Nucleus accumbens (tissue), 56 donors: ENCODE measurements around the gene SLC17A7.

Source experiments
- DNase-seq, 56 donors: peaks; one replicate each; lab custom pipeline; 2025; lab: John Stamatoyannopoulos, UW

The SLC17A7 gene

DNA sequence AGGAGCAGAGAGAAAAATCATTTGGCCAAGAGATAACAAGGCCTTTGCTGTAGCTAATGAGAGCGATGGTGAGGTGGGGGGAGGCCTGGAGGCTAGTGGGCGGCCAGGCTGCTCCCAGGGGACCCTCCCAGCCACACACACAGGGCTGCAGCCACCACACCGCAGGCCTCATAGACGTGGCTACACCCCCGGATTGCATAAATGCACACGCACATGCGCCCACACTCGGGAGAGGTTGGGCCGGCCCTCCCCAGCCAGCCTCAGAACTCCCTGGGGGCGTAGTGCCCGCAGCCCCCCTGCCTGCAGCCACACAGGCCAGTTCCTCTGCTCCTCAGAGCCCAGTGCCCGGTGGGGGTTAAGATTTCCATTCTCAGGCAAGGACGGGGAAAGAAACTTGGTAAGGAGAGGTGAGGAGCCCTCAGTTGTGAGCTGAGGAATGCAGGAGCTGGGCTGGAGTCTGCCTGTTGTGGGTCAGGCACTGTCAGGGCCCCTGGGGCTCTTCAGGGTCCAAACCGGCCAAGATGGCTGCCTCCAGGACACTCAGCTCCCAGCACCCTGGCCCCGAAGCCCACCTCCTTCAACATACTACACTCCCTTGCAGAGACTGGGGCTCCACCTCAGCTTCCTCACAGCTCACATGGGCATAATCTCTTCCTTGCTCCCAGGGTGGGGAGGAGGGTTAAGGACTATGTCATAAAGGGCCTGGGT is 26.1 kb downstream of the SLC17A7 start:
- DNase-seq: no peak

GRCh38 chr19:49414256-49414655 is 27.1 kb downstream of the SLC17A7 start:
- no peak for DNase-seq

DNA sequence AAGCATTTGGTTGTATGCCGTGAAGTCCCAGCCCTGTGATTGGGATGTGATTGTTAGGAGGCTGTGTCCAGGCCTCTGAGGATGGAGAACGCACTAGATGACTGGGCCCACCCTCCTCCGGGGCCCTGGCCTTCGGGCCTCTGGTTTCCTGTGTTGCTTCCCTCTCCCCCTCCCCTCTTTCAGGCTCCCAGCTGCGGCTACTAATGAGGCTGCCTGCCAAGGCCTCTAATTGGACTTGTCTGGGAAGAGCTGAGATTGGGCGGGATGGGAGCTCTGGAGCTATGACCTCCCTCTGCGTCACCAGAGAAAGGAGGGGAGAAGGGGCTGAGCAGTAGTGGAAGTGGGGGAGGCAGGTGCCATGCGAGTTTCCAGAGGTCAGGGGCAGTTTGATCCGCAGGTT is 28.0 kb downstream of the SLC17A7 start:
- no peak for DNase-seq

GRCh38 chr19:49411681-49412326 is 29.5 kb downstream of the SLC17A7 start:
- DNase-seq: no peak

GRCh38 chr19:49409441-49410029 is 31.8 kb downstream of the SLC17A7 start:
- DNase-seq: no peak

DNA sequence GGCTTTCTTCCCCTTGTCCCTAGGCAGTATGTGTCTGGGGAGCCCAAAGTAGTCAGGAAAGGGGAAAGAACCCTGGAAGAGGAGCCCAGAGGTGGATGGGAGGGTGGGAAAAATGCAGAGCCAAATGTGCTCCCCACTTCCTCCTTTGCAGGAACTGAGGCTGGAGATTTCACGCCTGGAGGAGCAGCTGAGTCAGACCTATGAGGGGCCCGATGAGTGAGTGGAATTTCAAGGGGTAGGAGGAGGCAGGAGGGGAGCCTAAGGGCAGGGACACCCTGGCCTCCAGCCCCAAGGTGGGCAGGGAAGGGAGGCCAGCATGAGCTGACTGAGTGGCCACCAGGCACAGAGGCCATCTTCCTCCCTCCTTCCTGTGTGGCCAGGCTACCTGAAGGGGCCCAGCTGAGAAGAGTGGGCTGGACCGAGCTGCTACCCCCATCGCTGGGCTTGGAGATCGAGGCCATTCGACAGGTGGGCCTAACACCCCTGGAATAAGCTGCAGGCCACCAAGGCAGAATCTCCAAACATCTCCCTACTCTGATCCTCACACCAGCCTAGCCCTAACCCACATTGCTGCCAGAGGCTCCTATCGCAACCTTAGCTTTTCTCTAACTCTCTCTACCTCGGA is 32.4 kb downstream of the SLC17A7 start:
- DNase-seq: no peak

- DNase-seq: no peak
Measured at GRCh38 chr19:49407482-49408015, 33.8 kb downstream of the SLC17A7 start.

DNA sequence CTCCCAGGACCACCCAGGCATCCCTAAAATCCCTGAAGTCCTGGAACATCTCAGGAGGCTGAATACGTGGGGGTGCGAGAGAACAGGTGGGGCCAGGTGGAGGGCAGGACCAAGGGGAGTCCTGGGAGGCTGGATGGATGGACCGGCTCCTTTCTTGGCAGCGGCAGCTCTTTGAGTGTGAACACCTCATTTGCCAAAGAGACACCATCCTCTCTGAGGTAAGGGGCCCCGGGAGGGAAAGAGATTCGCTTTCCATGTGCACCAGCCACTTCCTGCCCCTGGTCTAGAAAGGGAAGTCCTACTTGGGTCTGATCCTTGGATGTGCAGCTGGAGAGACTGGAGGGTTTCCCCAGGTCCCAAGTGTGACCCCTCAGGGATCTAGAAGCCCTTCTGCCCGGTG is 34.2 kb downstream of the SLC17A7 start:
- no peak for DNase-seq

DNA sequence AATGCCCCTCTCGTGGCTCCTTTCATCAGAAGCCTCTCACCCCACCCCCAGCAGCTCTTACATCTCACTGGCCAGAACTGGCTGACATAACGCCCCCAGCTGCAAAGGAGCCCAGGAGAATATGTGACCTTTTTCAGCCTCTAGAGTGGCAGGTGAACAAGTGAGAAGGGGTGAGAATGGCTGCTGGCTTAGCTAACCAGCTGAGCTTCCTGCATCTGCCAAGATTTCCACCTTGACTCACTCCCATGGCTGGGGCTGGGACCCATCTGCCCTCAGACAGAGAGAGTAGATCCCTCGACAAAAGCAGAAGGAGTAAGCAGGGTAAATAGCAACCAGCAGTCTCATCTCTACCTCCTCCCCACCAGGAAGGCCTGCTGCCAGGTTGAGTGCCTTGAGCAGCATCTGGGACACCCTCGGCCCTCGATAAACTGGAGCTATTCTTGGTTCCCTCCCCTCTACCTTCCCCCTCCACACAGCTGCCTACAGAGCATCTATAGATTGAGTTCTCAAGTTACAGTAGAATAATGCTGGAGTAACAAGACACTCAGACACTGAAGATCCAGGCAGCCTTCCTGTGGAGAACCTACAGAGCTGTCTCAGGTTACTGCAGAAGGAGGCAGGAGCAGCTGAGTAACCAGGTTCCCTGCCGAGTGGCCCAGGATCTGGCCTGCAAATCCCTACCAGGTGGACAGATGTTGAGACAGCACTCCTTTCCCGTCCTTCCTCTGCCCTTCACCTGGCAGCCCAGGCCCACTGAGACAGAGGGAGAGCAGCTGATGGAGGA is 37.7 kb downstream of the SLC17A7 start:
- DNase-seq: no peak

DNA sequence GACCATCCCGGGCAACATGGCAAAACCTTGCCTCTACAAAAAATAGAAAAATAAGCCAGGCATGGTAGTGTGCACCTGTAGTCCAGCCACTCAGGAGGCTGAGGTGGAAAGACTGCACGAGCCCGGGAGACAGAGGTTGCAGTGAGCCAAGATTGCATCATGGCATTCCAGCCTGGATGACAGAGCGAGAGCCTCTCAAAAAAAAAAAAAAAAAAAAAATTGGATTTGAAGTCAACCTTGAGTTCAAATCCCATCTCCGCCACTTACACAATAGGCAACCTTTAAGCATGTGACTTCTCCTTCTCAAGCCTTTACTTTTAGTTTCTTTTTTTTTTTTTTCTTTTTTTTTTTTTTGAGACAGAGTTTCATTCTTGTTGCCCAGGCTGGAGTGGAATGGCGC is 41.3 kb downstream of the SLC17A7 start:
- DNase-seq: no peak

GRCh38 chr19:49398931-49399330 is 42.4 kb downstream of the SLC17A7 start:
- DNase-seq: no peak

DNA sequence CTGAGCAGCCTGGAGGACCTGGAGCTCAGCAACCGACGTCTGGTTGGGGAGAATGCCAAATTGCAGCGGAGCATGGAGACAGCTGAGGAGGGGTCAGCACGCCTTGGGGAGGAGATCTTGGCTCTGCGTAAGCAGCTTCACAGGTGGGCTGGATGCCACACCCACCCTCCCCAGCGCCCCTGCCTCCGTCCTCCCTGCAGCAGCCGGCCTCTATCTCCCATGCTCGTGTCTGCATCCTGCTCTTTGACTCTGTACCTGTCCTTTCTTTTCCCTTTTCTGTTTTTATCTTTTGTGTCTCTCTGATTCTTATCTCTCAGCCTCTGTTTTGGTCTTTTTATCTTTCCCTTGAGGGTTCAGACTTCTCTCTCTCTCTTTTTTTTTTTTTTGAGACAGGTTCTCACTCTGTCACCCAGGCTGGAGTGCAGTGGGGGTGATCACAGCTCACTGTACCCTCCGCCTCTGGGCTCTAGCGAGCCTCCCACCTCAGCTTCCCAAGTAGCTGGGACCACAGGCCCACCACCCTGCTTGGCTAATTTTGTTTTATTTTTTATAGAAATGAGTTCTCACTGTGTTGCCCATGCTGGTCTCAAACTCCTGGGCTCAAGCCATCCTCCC is 43.2 kb downstream of the SLC17A7 start:
- DNase-seq: no peak

DNA sequence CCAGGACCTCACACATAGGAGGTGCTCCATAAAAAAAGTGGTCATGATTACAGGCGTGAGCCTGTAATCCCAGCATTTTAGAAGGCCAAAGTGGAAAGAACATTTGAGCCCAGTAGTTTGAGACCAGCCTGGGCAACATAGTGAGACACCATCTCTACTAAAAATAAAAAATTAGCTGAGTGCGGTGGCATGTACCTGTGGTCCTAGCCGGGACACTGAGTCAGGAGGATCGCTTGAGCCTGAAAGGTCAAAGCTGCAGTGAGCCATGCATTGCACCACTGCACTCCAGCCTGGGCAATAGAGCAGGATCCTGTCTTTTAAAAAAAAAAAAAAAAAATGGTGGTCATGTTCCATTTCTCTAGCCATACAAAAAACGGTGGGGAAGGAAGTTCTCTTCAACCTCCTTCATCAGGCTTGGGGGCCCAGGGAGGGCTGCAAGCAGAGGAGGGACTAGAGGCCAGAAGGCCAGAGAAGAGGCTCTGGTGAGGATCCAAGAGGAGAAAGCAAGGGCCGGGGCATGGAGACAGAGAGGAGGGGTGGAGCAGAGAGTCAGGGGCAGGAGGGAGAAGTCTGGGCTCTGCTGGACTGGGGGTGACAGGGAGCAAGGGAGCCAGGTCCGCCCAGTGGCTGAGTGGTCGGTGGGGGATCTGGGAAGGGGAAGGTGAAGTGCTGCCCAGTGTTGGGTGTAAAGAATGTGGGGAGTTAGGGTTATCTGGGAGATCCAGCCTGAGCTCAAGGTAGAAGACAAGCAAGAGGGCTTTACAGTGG is 44.4 kb downstream of the SLC17A7 start:
- no peak for DNase-seq

GRCh38 chr19:49395581-49396407 is 45.5 kb downstream of the SLC17A7 start:
- DNase-seq: no peak

- DNase-seq: no peak
Measured at GRCh38 chr19:49393881-49394280, 47.4 kb downstream of the SLC17A7 start.

DNA sequence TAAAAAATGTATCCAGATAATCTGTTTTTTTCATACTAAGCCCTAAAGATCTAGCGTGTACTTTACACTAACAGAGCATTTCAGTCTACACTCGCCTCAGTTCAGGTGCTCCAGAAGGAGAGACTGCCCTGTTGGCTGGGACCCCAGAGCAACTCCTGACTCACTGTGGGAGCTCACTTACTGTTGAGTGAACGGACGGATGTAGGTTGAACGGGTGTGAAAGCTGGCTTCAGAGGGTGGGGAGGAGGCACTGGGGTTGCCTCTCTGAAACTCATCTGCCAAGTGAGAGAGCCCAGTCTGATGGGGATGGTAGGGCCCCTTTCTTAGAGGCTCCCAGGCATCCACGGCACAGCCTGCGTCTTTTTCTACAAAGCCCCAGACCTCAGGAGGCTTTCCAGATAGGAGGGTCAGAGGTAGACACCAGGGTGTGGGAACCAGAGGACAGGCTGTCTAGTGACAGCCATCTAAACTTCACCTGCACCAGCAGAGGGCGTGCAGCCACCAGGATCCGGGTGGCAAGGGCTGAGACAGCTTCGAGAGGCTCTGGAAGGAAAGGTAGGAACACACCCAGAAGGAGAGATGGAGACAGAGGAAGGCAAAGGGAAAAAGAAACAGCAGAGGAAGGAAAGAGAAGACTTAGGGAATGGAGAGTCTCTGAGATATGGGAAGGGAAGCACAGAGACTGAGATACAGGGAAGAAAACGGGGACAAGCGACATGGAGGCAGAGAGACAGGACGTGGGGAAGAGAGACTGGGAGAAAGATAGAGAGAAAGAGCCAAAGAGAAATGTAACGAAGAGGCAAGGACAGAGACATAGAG is 49.5 kb downstream of the SLC17A7 start:
- DNase-seq: peak in 50 of 56 donors; percentile 1 to 74 (median 24)

- no peak for DNase-seq
Measured at GRCh38 chr19:49390929-49391359, 50.4 kb downstream of the SLC17A7 start.
